Astrocyte (in vitro differentiated cells and primary cell): Measurements from ENCODE around the gene ARL6IP5. TPM values are rescaled to one million over a fixed set of nuclear protein-coding genes. Genes with fewer than 3 reads are reported as not detected.

Experiments used
- DNase-seq: peaks from one replicate; pipeline ENCODE4 v3.0.0-alpha.2; 2010; ENCODE audit warnings: low read depth
- FAIRE-seq: peaks from 2 replicates; lab custom pipeline; 2011; peaks lifted over from hg19 to GRCh38; lab: Jason Lieb, UNC
- H2AFZ ChIP-seq: 2 replicates; pipeline ENCODE4 v1.6.0; 2012; ENCODE audit warnings: low read depth, low read length, inconsistent platforms
- H3K27ac ChIP-seq: 2 replicates; pipeline ENCODE4 v1.5.1; 2011; ENCODE audit warnings: low read depth, low read length, inconsistent platforms
- H3K27me3 ChIP-seq: 2 replicates; pipeline ENCODE4 v1.6.0; 2011; ENCODE audit warnings: low read length, inconsistent platforms; ENCODE audit not compliant: insufficient read depth
- H3K36me3 ChIP-seq: 2 replicates; pipeline ENCODE4 v1.5.1; 2011; ENCODE audit warnings: low read length, inconsistent platforms; ENCODE audit not compliant: insufficient read depth
- H3K4me1 ChIP-seq: 2 replicates; pipeline ENCODE4 v1.5.1; 2011; ENCODE audit warnings: low read length, inconsistent platforms; ENCODE audit not compliant: insufficient read depth
- H3K4me2 ChIP-seq: 2 replicates; pipeline ENCODE4 v1.6.0; 2012; ENCODE audit warnings: low read length, inconsistent platforms
- H3K4me3 ChIP-seq: 2 replicates; pipeline ENCODE4 v1.5.1; 2011; ENCODE audit warnings: low read depth, mild to moderate bottlenecking, low read length, inconsistent platforms; ENCODE audit not compliant: insufficient read depth
- H3K79me2 ChIP-seq: 2 replicates; pipeline ENCODE4 v1.6.0; 2012; ENCODE audit warnings: mild to moderate bottlenecking, low read length, inconsistent platforms; ENCODE audit not compliant: insufficient read depth
- H3K9ac ChIP-seq: 2 replicates; pipeline ENCODE4 v1.6.0; 2012; ENCODE audit warnings: mild to moderate bottlenecking, low read length, inconsistent platforms
- H3K9me3 ChIP-seq: 2 replicates; pipeline ENCODE4 v1.5.1; 2012; ENCODE audit warnings: low read depth, mild to moderate bottlenecking, low read length, inconsistent platforms; ENCODE audit not compliant: insufficient read depth
- H4K20me1 ChIP-seq: 2 replicates; pipeline ENCODE4 v1.6.0; 2012; ENCODE audit warnings: low read length, inconsistent platforms; ENCODE audit not compliant: insufficient read depth
- H3K27ac Mint-ChIP-seq: one replicate; pipeline ENCODE4 v1.8.0; 2021; ENCODE audit warnings: mild to moderate bottlenecking, mixed read lengths; ENCODE audit not compliant: unreplicated experiment
- H3K27me3 Mint-ChIP-seq: one replicate; pipeline ENCODE4 v1.8.0; 2021; ENCODE audit warnings: low read depth, mixed read lengths; ENCODE audit not compliant: unreplicated experiment
- H3K36me3 Mint-ChIP-seq: one replicate; pipeline ENCODE4 v1.8.0; 2021; ENCODE audit warnings: low read depth, mixed read lengths; ENCODE audit not compliant: unreplicated experiment
- H3K4me1 Mint-ChIP-seq: one replicate; pipeline ENCODE4 v1.8.0; 2021; ENCODE audit warnings: low read depth, mixed read lengths; ENCODE audit not compliant: unreplicated experiment
- H3K4me3 Mint-ChIP-seq: one replicate; pipeline ENCODE4 v1.8.0; 2021; ENCODE audit warnings: mild to moderate bottlenecking, moderate library complexity, mixed read lengths; ENCODE audit not compliant: unreplicated experiment
- H3K9me3 Mint-ChIP-seq: one replicate; pipeline ENCODE4 v1.8.0; 2021; ENCODE audit warnings: mild to moderate bottlenecking, mixed read lengths; ENCODE audit not compliant: unreplicated experiment
- EZH2 ChIP-seq: IDR thresholded peaks from 2 replicates; pipeline ENCODE4 v1.6.1; 2012; ENCODE audit warnings: mild to moderate bottlenecking, low read length, inconsistent platforms; ENCODE audit not compliant: insufficient read depth
- total RNA-seq: library from RNA; stranded (reverse); gene quantifications from 2 replicates; pipeline ENCODE4 v1.2.1, GENCODE V29; 2021
- TF ChIP-seq, protein P1 (sequence below): IDR thresholded peaks from 2 replicates; pipeline ENCODE4 v1.5.1; 2011; ENCODE audit warnings: low read depth, mild to moderate bottlenecking, inconsistent platforms, low read length, moderate library complexity; ENCODE audit not compliant: insufficient read depth

The ARL6IP5 gene
- total RNA-seq, 1 donor from 2014 or later = 160 TPM

GRCh38 chr3:69104586-69104985 lies 19.8 kb downstream of the ARL6IP5 start:
- no peak overlapping the region for H3K27ac Mint-ChIP-seq
- no peak overlapping the region for H3K4me3 ChIP-seq
- H2AFZ ChIP-seq = no peak overlapping the region
- no peak overlapping the region for H3K27ac ChIP-seq
- H3K36me3 ChIP-seq = peaks cover 44% of the 10 kb centered on the region
- no peak for TF ChIP-seq EZH2
- TF ChIP-seq, protein P1, sequence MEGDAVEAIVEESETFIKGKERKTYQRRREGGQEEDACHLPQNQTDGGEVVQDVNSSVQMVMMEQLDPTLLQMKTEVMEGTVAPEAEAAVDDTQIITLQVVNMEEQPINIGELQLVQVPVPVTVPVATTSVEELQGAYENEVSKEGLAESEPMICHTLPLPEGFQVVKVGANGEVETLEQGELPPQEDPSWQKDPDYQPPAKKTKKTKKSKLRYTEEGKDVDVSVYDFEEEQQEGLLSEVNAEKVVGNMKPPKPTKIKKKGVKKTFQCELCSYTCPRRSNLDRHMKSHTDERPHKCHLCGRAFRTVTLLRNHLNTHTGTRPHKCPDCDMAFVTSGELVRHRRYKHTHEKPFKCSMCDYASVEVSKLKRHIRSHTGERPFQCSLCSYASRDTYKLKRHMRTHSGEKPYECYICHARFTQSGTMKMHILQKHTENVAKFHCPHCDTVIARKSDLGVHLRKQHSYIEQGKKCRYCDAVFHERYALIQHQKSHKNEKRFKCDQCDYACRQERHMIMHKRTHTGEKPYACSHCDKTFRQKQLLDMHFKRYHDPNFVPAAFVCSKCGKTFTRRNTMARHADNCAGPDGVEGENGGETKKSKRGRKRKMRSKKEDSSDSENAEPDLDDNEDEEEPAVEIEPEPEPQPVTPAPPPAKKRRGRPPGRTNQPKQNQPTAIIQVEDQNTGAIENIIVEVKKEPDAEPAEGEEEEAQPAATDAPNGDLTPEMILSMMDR = no peak
- H3K79me2 ChIP-seq = peaks cover 19% of the 10 kb centered on the region
- H3K4me3 Mint-ChIP-seq = no peak overlapping the region
- H3K36me3 Mint-ChIP-seq = peaks cover 15% of the 10 kb centered on the region
- DNase-seq (no peak), FAIRE-seq (no peak)
- H3K4me1 Mint-ChIP-seq = peaks cover 10% of the 10 kb centered on the region
- peaks cover 24% of the 10 kb centered on the region for H4K20me1 ChIP-seq
- H3K27me3 ChIP-seq = no peaks in the 10 kb centered on the region
- no peak overlapping the region for H3K4me2 ChIP-seq
- no peaks in the 10 kb centered on the region for H3K9me3 Mint-ChIP-seq
- no peak overlapping the region for H3K9ac ChIP-seq
- no peaks in the 10 kb centered on the region for H3K4me1 ChIP-seq
- H3K27me3 Mint-ChIP-seq = no peaks in the 10 kb centered on the region
- no peaks in the 10 kb centered on the region for H3K9me3 ChIP-seq

DNA sequence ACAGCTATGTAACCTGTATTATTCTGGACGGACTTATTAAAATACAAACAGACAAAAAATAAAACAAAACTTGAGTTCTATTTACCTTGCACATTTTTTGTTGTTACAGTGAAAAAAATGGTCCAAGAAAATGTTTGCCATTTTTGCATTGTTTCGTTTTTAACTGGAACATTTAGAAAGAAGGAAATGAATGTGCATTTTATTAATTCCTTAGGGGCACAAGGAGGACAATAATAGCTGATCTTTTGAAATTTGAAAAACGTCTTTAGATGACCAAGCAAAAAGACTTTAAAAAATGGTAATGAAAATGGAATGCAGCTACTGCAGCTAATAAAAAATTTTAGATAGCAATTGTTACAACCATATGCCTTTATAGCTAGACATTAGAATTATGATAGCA lies 20.6 kb downstream of the ARL6IP5 start:
- H3K9me3 ChIP-seq = no peaks in the 10 kb centered on the region
- Mint-ChIP-seq H3K27ac (no peak overlapping the region), H3K27me3 (no peaks in the 10 kb centered on the region), H3K9me3 (no peaks in the 10 kb centered on the region), H3K4me3 (no peak overlapping the region), H3K36me3 (peaks cover 14% of the 10 kb centered on the region), H3K4me1 (peaks cover 10% of the 10 kb centered on the region)
- no peak overlapping the region for H3K4me3 ChIP-seq
- no peak for FAIRE-seq
- H3K27ac ChIP-seq = no peak overlapping the region
- H2AFZ ChIP-seq = no peak overlapping the region
- no peaks in the 10 kb centered on the region for H3K27me3 ChIP-seq
- no peaks in the 10 kb centered on the region for H3K4me1 ChIP-seq
- DNase-seq = no peak
- peaks cover 11% of the 10 kb centered on the region for H3K79me2 ChIP-seq
- no peak for TF ChIP-seq EZH2
- no peak overlapping the region for H3K4me2 ChIP-seq
- H3K36me3 ChIP-seq = peaks cover 44% of the 10 kb centered on the region
- no peak overlapping the region for H3K9ac ChIP-seq
- peaks cover 16% of the 10 kb centered on the region for H4K20me1 ChIP-seq

GRCh38 chr3:69107841-69108240 lies 23.1 kb downstream of the ARL6IP5 start:
- Histone ChIP-seq H3K27ac (no peak overlapping the region), H2AFZ (no peak overlapping the region), H3K9ac (no peak overlapping the region), H3K27me3 (no peaks in the 10 kb centered on the region), H3K9me3 (no peaks in the 10 kb centered on the region), H3K4me3 (no peak overlapping the region), H3K4me2 (no peak overlapping the region), H3K4me1 (no peaks in the 10 kb centered on the region), H4K20me1 (peaks cover 5% of the 10 kb centered on the region), H3K36me3 (peaks cover 29% of the 10 kb centered on the region), H3K79me2 (no peaks in the 10 kb centered on the region)
- TF ChIP-seq EZH2 = no peak
- TF ChIP-seq, protein P1 = no peak
- H3K4me1 Mint-ChIP-seq = peaks cover 2% of the 10 kb centered on the region
- DNase-seq (no peak), FAIRE-seq (no peak)
- no peak overlapping the region for H3K4me3 Mint-ChIP-seq
- no peak overlapping the region for H3K27ac Mint-ChIP-seq
- no peaks in the 10 kb centered on the region for H3K9me3 Mint-ChIP-seq
- H3K36me3 Mint-ChIP-seq = peaks cover 6% of the 10 kb centered on the region
- H3K27me3 Mint-ChIP-seq = no peaks in the 10 kb centered on the region
